ENCODE results near the gene TNS1. TPM values are rescaled to one million over a fixed set of nuclear protein-coding genes. Genes with fewer than 3 reads are reported as not detected.

The TNS1 gene
- total and polyA plus RNA-seq, 9 of the 15 experiments (the other 6 are each of a cell fraction or from before 2014, with no cell fraction given): 0.13 to 2.7 (median 0.77) TPM

DNA sequence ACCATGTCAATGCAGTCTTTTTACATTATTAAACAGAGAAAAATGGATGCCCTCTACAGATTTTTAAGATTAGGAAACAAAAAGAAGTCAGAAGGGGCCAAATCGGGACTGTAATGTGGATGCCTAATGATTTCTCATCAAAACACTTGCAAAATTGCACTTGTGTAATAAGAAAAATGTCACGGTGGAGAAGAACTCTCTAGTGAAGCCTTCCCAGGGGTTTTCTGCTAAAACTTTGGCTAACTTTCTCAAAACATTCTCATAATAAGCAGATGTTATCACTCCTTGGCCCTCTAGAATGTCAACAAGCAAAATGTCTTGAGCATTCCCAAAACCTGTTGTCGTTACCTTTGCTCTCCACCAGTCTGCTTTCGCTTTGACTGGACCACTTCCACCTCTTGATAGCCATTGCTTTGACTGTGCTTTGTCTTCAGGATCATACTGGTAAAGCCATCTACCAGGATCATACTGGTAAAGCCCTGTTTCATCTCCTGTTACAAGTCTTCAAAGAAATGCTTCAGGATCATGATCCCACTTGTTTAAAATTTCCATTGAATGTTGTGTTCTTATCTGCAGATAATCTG, 226.8 kb downstream of the TNS1 start:
- in situ Hi-C loops (cut with MboI) (no loop called here), intact Hi-C loops (cut with micrococcal nuclease) (no loop called here)
- FAIRE-seq (no peak), ATAC-seq (no peak), DNase-seq (ENCODE audit: extremely low read depth in 1 of 4, low spot score in 3 of 4) (no peak)
- Histone ChIP-seq H3K4me2 (ENCODE audit: insufficient read depth, low read length) (no peak overlapping the region), H3K27me3 (ENCODE audit: control insufficient read depth in 2 of 2, insufficient read depth in 2 of 2, low read length in 2 of 2) (no peaks in the 10 kb centered on the region; a peak in 1 of 5 replicates), H3K9ac (ENCODE audit: insufficient read depth in 1 of 2, low read depth in 2 of 2, low read length in 2 of 2) (no peak overlapping the region), H3K4me3 (no peak overlapping the region), H3K79me2 (ENCODE audit: control insufficient read depth, insufficient read depth, low read length) (no peaks in the 10 kb centered on the region), H3K27ac (ENCODE audit: extremely low read depth, low read depth, low read length) (no peak overlapping the region), H3K9me3 (replicated peaks; ENCODE audit: control insufficient read depth, insufficient read depth, low read depth, low read length) (no peaks in the 10 kb centered on the region), H3K4me1 (replicated peaks in 1 of 2; ENCODE audit: control insufficient read depth in 2 of 2, insufficient read depth in 2 of 2, low read length in 2 of 2) (no peaks in the 10 kb centered on the region), H3K36me3 (ENCODE audit: control insufficient read depth, insufficient read depth, low read length) (no peaks in the 10 kb centered on the region), H4K20me1 (replicated peaks; ENCODE audit: control insufficient read depth, insufficient read depth, low read length) (no peaks in the 10 kb centered on the region), H2AFZ (ENCODE audit: low read depth, low read length) (no peak overlapping the region), H3K9me1 (ENCODE audit: control insufficient read depth, insufficient read depth, low read length) (no peaks in the 10 kb centered on the region)
- ChIA-PET POLR2A (no interaction called here), CTCF (ENCODE audit: low intra/inter-chr PET ratio) (no interaction called here)
- WGBS (ENCODE audit: insufficient coverage, low coverage, missing lambda C conversion rate): 6% methylated on average over 4 of the region's 4 CpGs
- TF ChIP-seq KDM5B (IDR thresholded peaks at IDR 0.05; ENCODE audit: insufficient replicate concordance, low read depth, low read length) (no peak), ZBTB8A (IDR thresholded peaks at IDR 0.05; ENCODE audit: partially characterized antibody) (no peak), ZNF561 (CRISPR knock-in tag; conservative IDR thresholded peaks at IDR 0.05) (no peak), ZBTB17 (CRISPR knock-in tag; IDR thresholded peaks at IDR 0.05) (no peak), ZNF3 (CRISPR knock-in tag; IDR thresholded peaks at IDR 0.05) (no peak), PPARD (CRISPR knock-in tag; IDR thresholded peaks at IDR 0.05) (no peak), SAFB (IDR thresholded peaks at IDR 0.05; ENCODE audit: borderline replicate concordance, low read depth, low read length) (no peak), PCBP1 (IDR thresholded peaks at IDR 0.05; ENCODE audit: low read depth, low read length, poor library complexity, severe bottlenecking) (no peak)
- TF ChIP-seq, protein P1, sequence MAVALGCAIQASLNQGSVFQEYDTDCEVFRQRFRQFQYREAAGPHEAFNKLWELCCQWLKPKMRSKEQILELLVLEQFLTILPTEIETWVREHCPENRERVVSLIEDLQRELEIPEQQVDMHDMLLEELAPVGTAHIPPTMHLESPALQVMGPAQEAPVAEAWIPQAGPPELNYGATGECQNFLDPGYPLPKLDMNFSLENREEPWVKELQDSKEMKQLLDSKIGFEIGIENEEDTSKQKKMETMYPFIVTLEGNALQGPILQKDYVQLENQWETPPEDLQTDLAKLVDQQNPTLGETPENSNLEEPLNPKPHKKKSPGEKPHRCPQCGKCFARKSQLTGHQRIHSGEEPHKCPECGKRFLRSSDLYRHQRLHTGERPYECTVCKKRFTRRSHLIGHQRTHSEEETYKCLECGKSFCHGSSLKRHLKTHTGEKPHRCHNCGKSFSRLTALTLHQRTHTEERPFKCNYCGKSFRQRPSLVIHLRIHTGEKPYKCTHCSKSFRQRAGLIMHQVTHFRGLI (CRISPR knock-in tag; IDR thresholded peaks at IDR 0.05): no peak
- TF ChIP-seq, protein P2, sequence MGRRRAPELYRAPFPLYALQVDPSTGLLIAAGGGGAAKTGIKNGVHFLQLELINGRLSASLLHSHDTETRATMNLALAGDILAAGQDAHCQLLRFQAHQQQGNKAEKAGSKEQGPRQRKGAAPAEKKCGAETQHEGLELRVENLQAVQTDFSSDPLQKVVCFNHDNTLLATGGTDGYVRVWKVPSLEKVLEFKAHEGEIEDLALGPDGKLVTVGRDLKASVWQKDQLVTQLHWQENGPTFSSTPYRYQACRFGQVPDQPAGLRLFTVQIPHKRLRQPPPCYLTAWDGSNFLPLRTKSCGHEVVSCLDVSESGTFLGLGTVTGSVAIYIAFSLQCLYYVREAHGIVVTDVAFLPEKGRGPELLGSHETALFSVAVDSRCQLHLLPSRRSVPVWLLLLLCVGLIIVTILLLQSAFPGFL (CRISPR knock-in tag; IDR thresholded peaks at IDR 0.05): no peak
- BruUV-seq (replicated peaks): no TSS peak

Data from K562 (cell line).